ENCODE results near the gene SCYGR2. TPM values are rescaled to one million over a fixed set of nuclear protein-coding genes. Genes with fewer than 3 reads are reported as not detected.

SCYGR2 gene
- total RNA-seq, 1 donor from 2014 or later = not detected

GRCh38 chr2:227616631-227617030 lies 17.9 kb downstream of the SCYGR2 start:
- no peak for DNase-seq (ENCODE audit: low read depth)
- H3K4me3 ChIP-seq (ENCODE audit: low read depth, low read length) = no peak overlapping the region
- H3K27me3 ChIP-seq (ENCODE audit: control insufficient read depth, insufficient read depth, low read length) = no peaks in the 10 kb centered on the region
- H3K36me3 ChIP-seq (ENCODE audit: control insufficient read depth, insufficient read depth, low read length) = no peaks in the 10 kb centered on the region
- TF ChIP-seq, protein P1, sequence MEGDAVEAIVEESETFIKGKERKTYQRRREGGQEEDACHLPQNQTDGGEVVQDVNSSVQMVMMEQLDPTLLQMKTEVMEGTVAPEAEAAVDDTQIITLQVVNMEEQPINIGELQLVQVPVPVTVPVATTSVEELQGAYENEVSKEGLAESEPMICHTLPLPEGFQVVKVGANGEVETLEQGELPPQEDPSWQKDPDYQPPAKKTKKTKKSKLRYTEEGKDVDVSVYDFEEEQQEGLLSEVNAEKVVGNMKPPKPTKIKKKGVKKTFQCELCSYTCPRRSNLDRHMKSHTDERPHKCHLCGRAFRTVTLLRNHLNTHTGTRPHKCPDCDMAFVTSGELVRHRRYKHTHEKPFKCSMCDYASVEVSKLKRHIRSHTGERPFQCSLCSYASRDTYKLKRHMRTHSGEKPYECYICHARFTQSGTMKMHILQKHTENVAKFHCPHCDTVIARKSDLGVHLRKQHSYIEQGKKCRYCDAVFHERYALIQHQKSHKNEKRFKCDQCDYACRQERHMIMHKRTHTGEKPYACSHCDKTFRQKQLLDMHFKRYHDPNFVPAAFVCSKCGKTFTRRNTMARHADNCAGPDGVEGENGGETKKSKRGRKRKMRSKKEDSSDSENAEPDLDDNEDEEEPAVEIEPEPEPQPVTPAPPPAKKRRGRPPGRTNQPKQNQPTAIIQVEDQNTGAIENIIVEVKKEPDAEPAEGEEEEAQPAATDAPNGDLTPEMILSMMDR (IDR thresholded peaks at IDR 0.05; ENCODE audit: insufficient read depth, low read length, poor library complexity, severe bottlenecking) = no peak

DNA sequence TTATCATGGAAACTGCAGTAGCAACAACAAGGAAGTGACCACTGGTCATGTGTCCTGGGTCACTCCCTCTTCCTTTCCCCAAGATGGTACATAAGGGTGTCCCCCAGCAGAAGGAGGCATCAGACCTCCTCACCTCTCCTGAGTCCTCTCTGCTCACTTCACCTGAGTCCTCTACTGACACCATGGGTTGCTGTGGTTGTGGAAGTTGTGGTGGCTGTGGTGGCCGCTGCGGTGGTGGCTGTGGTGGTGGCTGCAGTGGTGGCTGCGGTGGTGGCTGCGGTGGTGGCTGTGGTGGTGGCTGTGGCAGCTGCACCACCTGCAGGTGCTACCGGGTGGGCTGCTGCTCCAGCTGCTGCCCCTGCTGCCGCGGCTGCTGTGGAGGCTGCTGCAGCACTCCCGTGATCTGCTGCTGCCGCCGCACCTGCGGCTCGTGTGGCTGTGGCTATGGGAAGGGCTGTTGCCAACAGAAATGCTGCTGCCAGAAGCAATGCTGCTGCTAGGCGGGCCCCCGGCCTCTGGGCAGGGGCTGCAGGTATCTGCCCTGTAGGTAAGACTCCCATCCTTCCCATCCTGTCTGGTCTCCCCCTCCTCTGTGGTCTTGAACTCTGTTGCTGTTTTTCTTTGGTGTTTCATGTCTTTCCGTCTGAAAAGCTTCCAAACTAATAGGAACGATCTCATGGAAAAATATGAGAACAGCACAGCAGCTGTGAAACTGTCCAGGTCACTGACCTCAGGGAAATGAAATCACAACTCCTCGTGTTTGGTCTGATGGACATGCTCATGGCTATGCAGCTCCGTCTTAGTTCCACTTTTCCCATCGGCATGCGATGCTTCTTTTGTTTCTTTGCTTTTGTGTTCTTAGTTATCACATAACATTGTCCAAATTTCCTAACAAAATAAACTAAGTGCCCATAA lies 18.9 kb downstream of the SCYGR2 start, which contains the start of gene SCYGR4:
SCYGR4 (plus strand) TSS at position 183 of the 915 bp plus-strand sequence; CDS start at position 183, 0 bp downstream.
- no peak for DNase-seq (ENCODE audit: low read depth)
- no peak within 1 kb of the TSS for H3K4me3 ChIP-seq (ENCODE audit: low read depth, low read length)
- H3K27me3 ChIP-seq (ENCODE audit: control insufficient read depth, insufficient read depth, low read length) = no peaks in the 10 kb centered on the region
- TF ChIP-seq, protein P1 (IDR thresholded peaks at IDR 0.05; ENCODE audit: insufficient read depth, low read length, poor library complexity, severe bottlenecking) = no peak
- H3K36me3 ChIP-seq (ENCODE audit: control insufficient read depth, insufficient read depth, low read length) = no peaks in the 10 kb centered on the region

DNA sequence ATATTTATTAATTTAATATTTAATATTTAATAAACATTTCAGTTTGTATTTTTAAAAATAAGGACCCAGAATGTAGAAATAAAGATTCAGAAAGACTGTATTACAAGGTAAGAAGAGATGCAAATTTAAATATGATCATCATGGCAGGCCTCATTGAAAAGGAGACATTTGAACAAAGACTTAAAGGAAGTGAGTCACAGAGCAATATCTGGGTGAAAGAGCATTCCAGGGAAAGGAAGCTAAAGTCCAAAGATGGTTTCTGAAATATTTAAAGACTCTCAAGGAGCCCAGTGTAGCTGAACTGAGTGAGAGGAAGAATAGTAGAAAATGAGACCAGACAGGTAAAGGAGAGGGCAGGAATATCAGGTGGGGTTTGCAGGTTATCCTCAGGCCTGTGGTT lies 24.5 kb downstream of the SCYGR2 start:
- TF ChIP-seq, protein P1 (IDR thresholded peaks at IDR 0.05; ENCODE audit: insufficient read depth, low read length, poor library complexity, severe bottlenecking) = no peak
- no peak overlapping the region for H3K4me3 ChIP-seq (ENCODE audit: low read depth, low read length)
- no peaks in the 10 kb centered on the region for H3K27me3 ChIP-seq (ENCODE audit: control insufficient read depth, insufficient read depth, low read length)
- no peaks in the 10 kb centered on the region for H3K36me3 ChIP-seq (ENCODE audit: control insufficient read depth, insufficient read depth, low read length)
- peak; percentile 2 for DNase-seq (ENCODE audit: low read depth)

DNA sequence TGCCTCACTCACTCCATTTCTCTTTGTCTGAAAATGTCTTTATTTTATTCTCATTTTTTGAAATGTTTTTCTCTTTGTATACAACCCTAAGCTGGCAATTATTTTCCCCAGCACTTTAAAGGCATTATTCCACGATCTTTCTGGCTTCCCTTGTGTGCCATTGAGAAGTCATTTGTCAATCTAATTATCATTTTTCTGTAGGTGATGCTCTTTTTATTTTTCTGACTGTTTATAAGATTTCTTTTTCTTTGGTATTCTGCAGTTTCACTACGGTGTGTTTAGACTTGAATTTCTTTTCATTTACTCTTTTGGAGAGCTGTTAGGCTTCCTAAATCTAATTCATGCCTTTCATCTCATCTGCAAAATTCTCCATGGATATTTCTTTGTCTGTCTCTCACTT lies 26.7 kb downstream of the SCYGR2 start:
- Histone ChIP-seq H3K4me3 (ENCODE audit: low read depth, low read length) (no peak overlapping the region), H3K36me3 (ENCODE audit: control insufficient read depth, insufficient read depth, low read length) (no peaks in the 10 kb centered on the region), H3K27me3 (ENCODE audit: control insufficient read depth, insufficient read depth, low read length) (no peaks in the 10 kb centered on the region)
- TF ChIP-seq, protein P1 (IDR thresholded peaks at IDR 0.05; ENCODE audit: insufficient read depth, low read length, poor library complexity, severe bottlenecking) = no peak
- no peak for DNase-seq (ENCODE audit: low read depth)

GRCh38 chr2:227626580-227627151 lies 28.0 kb downstream of the SCYGR2 start:
- no peak overlapping the region for H3K4me3 ChIP-seq (ENCODE audit: low read depth, low read length)
- TF ChIP-seq, protein P1 (IDR thresholded peaks at IDR 0.05; ENCODE audit: insufficient read depth, low read length, poor library complexity, severe bottlenecking) = no peak
- H3K36me3 ChIP-seq (ENCODE audit: control insufficient read depth, insufficient read depth, low read length) = no peaks in the 10 kb centered on the region
- DNase-seq (ENCODE audit: low read depth) = no peak
- H3K27me3 ChIP-seq (ENCODE audit: control insufficient read depth, insufficient read depth, low read length) = no peaks in the 10 kb centered on the region

All from kidney epithelial cell (primary cell).